Spleen (tissue), 7 donors: Measurements from ENCODE around the gene SCN2A.
"Not testable (repeated sequence)": the region's sequence is repeated elsewhere in the genome, so short reads cannot be mapped to it uniquely, and the experiment has no call there.

ENCODE experiments used
- POLR2A ChIP-seq, 3 donors: fragments of 450-650 bp; IDR thresholded peaks; one replicate each; pipeline ENCODE4 v1.5.1; 2017; ENCODE audit warnings: antibody characterized with exemption in 3 of 3, mild to moderate bottlenecking in 1 of 3
- POLR2AphosphoS5 ChIP-seq, 3 donors: sonication (generic); formaldehyde crosslinking; IDR thresholded peaks; one replicate each; pipeline ENCODE4 v1.5.1; 2017; ENCODE audit warnings: antibody characterized with exemption in 3 of 3
- TF ChIP-seq, protein P1 (sequence below), 11 experiments: fragments of 200-600 bp in 7 of 11; fragments of 450-650 bp in 4 of 11; sonication (generic) in 4 of 11; IDR thresholded peaks in 8 of 11; conservative IDR thresholded peaks in 3 of 11; 1 replicate in 7 of 11; 2 replicates in 4 of 11; pipeline versions ENCODE4 v1.4.0 to v1.8.0; 2016 to 2021; ENCODE audit warnings: antibody characterized with exemption in 11 of 11, inconsistent platforms in 4 of 11, mild to moderate bottlenecking in 1 of 11
- donor health status: DM: no; HTN: no; CAD: no; lungs with moderate emphysema.
- donor health status: DM: no; HTN: no; CAD: no.
- donor health status: DM: no; HTN: no; CAD: no.

DNA sequence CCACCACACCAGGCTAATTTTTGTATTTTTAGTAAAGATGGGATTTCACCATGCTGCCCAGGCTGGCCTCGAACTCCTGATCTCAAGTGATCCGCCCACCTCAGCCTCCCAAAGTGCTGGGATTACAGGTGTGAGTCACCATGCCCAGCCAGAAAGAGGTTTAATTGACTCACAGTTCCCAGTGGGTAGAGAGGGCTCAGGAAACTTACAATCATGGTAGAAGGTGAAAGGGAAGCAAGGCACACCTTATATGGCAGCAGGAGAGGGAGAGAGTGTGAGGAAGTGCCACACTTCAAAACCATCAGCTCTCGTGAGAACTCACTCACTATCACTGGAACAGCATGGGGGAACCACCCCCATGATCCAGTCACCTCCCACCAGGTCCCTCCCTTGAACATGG lies 159.4 kb downstream of the SCN2A start:
- TF ChIP-seq, protein P1, sequence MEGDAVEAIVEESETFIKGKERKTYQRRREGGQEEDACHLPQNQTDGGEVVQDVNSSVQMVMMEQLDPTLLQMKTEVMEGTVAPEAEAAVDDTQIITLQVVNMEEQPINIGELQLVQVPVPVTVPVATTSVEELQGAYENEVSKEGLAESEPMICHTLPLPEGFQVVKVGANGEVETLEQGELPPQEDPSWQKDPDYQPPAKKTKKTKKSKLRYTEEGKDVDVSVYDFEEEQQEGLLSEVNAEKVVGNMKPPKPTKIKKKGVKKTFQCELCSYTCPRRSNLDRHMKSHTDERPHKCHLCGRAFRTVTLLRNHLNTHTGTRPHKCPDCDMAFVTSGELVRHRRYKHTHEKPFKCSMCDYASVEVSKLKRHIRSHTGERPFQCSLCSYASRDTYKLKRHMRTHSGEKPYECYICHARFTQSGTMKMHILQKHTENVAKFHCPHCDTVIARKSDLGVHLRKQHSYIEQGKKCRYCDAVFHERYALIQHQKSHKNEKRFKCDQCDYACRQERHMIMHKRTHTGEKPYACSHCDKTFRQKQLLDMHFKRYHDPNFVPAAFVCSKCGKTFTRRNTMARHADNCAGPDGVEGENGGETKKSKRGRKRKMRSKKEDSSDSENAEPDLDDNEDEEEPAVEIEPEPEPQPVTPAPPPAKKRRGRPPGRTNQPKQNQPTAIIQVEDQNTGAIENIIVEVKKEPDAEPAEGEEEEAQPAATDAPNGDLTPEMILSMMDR (IDR thresholded peaks at IDR 0.05 in 8 of 11, conservative IDR thresholded peaks at IDR 0.05 in 3 of 11) = not testable (repeated sequence)
- not testable (repeated sequence) for TF ChIP-seq POLR2A, POLR2AphosphoS5 (IDR thresholded peaks at IDR 0.05)
